ENCODE measurements around the gene UGT1A6. TPM values are rescaled to one million over a fixed set of nuclear protein-coding genes. Genes with fewer than 3 reads are reported as not detected.

UGT1A6 gene
- total RNA-seq, 1 donor from 2014 or later = 3.2 TPM

DNA sequence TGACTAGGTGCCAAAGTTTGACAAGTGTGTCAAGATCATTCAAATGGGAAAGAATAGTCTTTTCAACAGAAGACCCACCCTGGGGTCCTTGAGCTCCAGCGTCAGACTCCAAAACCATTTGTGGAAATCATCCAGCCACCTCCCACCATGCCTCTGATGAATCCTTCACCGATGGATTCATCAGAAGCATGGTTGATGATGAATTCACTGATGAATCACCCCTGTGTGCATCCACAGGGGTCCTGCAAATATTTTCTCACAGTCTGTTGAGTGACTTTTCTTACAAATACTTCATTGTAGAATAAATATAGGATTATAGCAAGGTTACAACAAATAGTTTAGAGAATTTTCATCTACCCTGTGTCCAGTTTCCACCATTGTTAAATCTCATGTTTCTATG is 16.6 kb upstream of the UGT1A6 start:
- DNase-seq = no peak
- Histone ChIP-seq H3K36me3 (no peaks in the 10 kb centered on the region), H3K27ac (no peak overlapping the region), H3K27me3 (no peaks in the 10 kb centered on the region), H3K4me3 (no peak overlapping the region), H3K4me1 (no peaks in the 10 kb centered on the region), H3K9me3 (no peaks in the 10 kb centered on the region)
- TF ChIP-seq CTCF (IDR thresholded peaks at IDR 0.05) = no peak
- ATAC-seq = no peak
- intact Hi-C loops (cut with DNase I) = no loop called here

- TF ChIP-seq CTCF (IDR thresholded peaks at IDR 0.05) = no peak
- Histone ChIP-seq H3K4me3 (no peak overlapping the region), H3K36me3 (no peaks in the 10 kb centered on the region), H3K4me1 (no peaks in the 10 kb centered on the region), H3K9me3 (no peaks in the 10 kb centered on the region), H3K27ac (no peak overlapping the region), H3K27me3 (no peaks in the 10 kb centered on the region)
- ATAC-seq (no peak), DNase-seq (no peak)
- intact Hi-C loops (cut with DNase I) = no loop called here
Measured at GRCh38 chr2:233679196-233679595, 13.5 kb upstream of the UGT1A6 start.

- no peak for ATAC-seq
- Histone ChIP-seq H3K9me3 (no peaks in the 10 kb centered on the region), H3K36me3 (no peaks in the 10 kb centered on the region), H3K4me1 (no peaks in the 10 kb centered on the region), H3K4me3 (no peak overlapping the region), H3K27ac (no peak overlapping the region), H3K27me3 (no peaks in the 10 kb centered on the region)
- no peak for DNase-seq
- TF ChIP-seq CTCF (IDR thresholded peaks at IDR 0.05) = no peak
- intact Hi-C loops (cut with DNase I) = no loop called here
Measured at GRCh38 chr2:233680361-233681045, 12.2 kb upstream of the UGT1A6 start.

GRCh38 chr2:233681521-233682099 is 11.1 kb upstream of the UGT1A6 start, which contains the start of gene UGT1A7:
TSS of gene UGT1A7 (plus strand) at chr2:233681901. CDS start at chr2:233681938, 37 bp downstream.
- H3K27ac ChIP-seq = no peak within 1 kb of the TSS
- TF ChIP-seq CTCF (IDR thresholded peaks at IDR 0.05) = no peak
- ATAC-seq = no peak
- DNase-seq = no peak
- no peaks in the 10 kb centered on the region for H3K9me3 ChIP-seq
- no peaks in the 10 kb centered on the region for H3K36me3 ChIP-seq
- intact Hi-C loops (cut with DNase I) = no loop called here
- H3K27me3 ChIP-seq = no peaks in the 10 kb centered on the region
- H3K4me3 ChIP-seq = no peak within 1 kb of the TSS
- H3K4me1 ChIP-seq = no peaks in the 10 kb centered on the region

GRCh38 chr2:233684640-233685039 is 8.1 kb upstream of the UGT1A6 start:
- H3K27me3 ChIP-seq = no peaks in the 10 kb centered on the region
- H3K9me3 ChIP-seq = no peaks in the 10 kb centered on the region
- H3K4me3 ChIP-seq = no peak overlapping the region
- intact Hi-C loops (cut with DNase I) = no loop called here
- no peaks in the 10 kb centered on the region for H3K4me1 ChIP-seq
- no peak for DNase-seq
- no peak for TF ChIP-seq CTCF (IDR thresholded peaks at IDR 0.05)
- no peaks in the 10 kb centered on the region for H3K36me3 ChIP-seq
- ATAC-seq = no peak
- no peak overlapping the region for H3K27ac ChIP-seq
